ENCODE measurements around the gene ENO4. TPM values are rescaled to one million over a fixed set of nuclear protein-coding genes. Genes with fewer than 3 reads are reported as not detected.

ENO4 gene
- total and polyA plus RNA-seq, 10 of the 15 experiments (the other 5 are each of a cell fraction or from before 2014, with no cell fraction given), result 0.12 to 0.37 (median 0.18) TPM; not detected in 7

DNA sequence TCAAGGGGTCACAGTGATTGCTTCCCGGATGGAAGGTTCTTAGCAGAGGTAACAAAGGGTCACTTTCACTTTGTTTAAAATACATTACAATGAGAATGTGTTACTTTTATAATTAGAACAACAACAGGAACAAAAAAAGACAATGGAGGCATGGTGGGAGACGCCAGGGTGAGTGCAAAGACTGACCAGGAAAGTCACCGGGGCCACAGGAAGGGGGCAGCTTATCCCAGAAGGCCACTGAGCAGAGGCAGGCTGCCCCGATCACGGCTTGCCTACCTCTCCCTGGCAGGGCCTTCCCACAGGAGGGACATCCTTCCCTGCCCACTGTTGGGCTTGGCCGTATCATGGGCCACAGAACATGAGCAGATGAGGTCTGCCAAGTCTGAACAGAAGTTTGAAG lies 46.8 kb upstream of the ENO4 start:
- Histone ChIP-seq H3K27me3 (replicated peaks in 1 of 2; ENCODE audit: control insufficient read depth in 2 of 2, insufficient read depth in 2 of 2, low read length in 1 of 2) (no peaks in the 10 kb centered on the region; a peak in 2 of 4 replicates), H3K4me3 (no peak overlapping the region), H3K9ac (ENCODE audit: control insufficient read depth, insufficient read depth, low read length) (no peak overlapping the region), H3K36me3 (ENCODE audit: control insufficient read depth in 2 of 2, insufficient read depth in 2 of 2, low read length in 1 of 2) (no peaks in the 10 kb centered on the region), H2AFZ (ENCODE audit: control insufficient read depth, low read depth, low read length) (no peak overlapping the region), H3K79me2 (ENCODE audit: control insufficient read depth, insufficient read depth, low read length) (no peaks in the 10 kb centered on the region), H3K4me1 (ENCODE audit: control insufficient read depth, insufficient read depth, low read length) (no peaks in the 10 kb centered on the region), H3K27ac (ENCODE audit: control insufficient read depth, insufficient read depth) (no peak overlapping the region), H4K20me1 (ENCODE audit: control insufficient read depth, insufficient read depth) (no peaks in the 10 kb centered on the region), H3K4me2 (ENCODE audit: control insufficient read depth, insufficient read depth) (no peak overlapping the region), H3K9me3 (replicated peaks; ENCODE audit: control insufficient read depth, insufficient read depth, low read length) (no peaks in the 10 kb centered on the region)
- ChIA-PET SMC1A (ENCODE audit: uncharacterized antibody, unreplicated experiment) (interaction anchor here (1.2 kb wide), 1 partner anchor 10 kb away, joined by 4 read pairs; no protein-coding TSS in a partner anchor), RAD21 (ENCODE audit: unreplicated experiment) (interaction anchor here (1.2 to 1.7 kb wide), 2 partner anchors 365 to 373 kb away, joined by 4 to 8 read pairs; no protein-coding TSS in a partner anchor), CTCF (interaction anchor here (0.5 to 10.2 kb wide), 5 partner anchors 14 to 625 kb away, joined by 3 to 286 read pairs (median 6); no protein-coding TSS in a partner anchor), POLR2A (no interaction called here)
- BruUV-seq (replicated peaks), result no TSS peak
- intact Hi-C loops (cut with micrococcal nuclease; ENCODE audit: unreplicated experiment) (no loop called here), in situ Hi-C loops (cut with MboI) (no loop called here)
- 43% methylated on average over 6 of the region's 6 CpGs for WGBS (ENCODE audit: insufficient coverage, insufficient replicate concordance, low lambda C conversion rate, missing lambda C conversion rate)
- DNase-seq (ENCODE audit: low read depth, low spot score), result no peak
- no peak for FAIRE-seq
- no peak for TF ChIP-seq TCF7 (IDR thresholded peaks at IDR 0.05; ENCODE audit: borderline replicate concordance)
- no peak for TF ChIP-seq POLR2AphosphoS2 (IDR thresholded peaks at IDR 0.05; ENCODE audit: low read depth, low read length)
- no peak for TF ChIP-seq SIN3A (IDR thresholded peaks at IDR 0.05; ENCODE audit: low read depth, low read length)
- no peak for TF ChIP-seq NRF1 (conservative IDR thresholded peaks at IDR 0.05; ENCODE audit: low read depth, low read length)
- TF ChIP-seq BHLHE40 (IDR thresholded peaks at IDR 0.05; ENCODE audit: borderline replicate concordance in 1 of 2, low read depth in 2 of 2, low read length in 1 of 2), result no peak
- TF ChIP-seq RAD21 (IDR thresholded peaks at IDR 0.05; ENCODE audit: insufficient read depth, low read depth, low read length), result no peak
- TF ChIP-seq NFIC (IDR thresholded peaks at IDR 0.05; ENCODE audit: low read depth, low read length), result no peak
- TF ChIP-seq EED (IDR thresholded peaks at IDR 0.05; ENCODE audit: low read depth), result no peak
- no peak for TF ChIP-seq JUNB (IDR thresholded peaks at IDR 0.05)
- TF ChIP-seq ZBED1 (IDR thresholded peaks at IDR 0.05; ENCODE audit: borderline replicate concordance), result no peak
- TF ChIP-seq IKZF2 (IDR thresholded peaks at IDR 0.05), result no peak
- no peak for TF ChIP-seq ASH2L (IDR thresholded peaks at IDR 0.05; ENCODE audit: borderline replicate concordance, low read depth)
- no peak for TF ChIP-seq RUNX3 (IDR thresholded peaks at IDR 0.05; ENCODE audit: low read length)
- TF ChIP-seq, protein P1, sequence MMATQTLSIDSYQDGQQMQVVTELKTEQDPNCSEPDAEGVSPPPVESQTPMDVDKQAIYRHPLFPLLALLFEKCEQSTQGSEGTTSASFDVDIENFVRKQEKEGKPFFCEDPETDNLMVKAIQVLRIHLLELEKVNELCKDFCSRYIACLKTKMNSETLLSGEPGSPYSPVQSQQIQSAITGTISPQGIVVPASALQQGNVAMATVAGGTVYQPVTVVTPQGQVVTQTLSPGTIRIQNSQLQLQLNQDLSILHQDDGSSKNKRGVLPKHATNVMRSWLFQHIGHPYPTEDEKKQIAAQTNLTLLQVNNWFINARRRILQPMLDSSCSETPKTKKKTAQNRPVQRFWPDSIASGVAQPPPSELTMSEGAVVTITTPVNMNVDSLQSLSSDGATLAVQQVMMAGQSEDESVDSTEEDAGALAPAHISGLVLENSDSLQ (IDR thresholded peaks at IDR 0.05), result no peak
- TF ChIP-seq YBX1 (IDR thresholded peaks at IDR 0.05), result no peak
- no peak for ATAC-seq
